Renal pelvis (tissue), 12 donors: ENCODE data around the gene CD276. TPM values are rescaled to one million over a fixed set of nuclear protein-coding genes. Genes with fewer than 3 reads are reported as not detected.
"Not testable (repeated sequence)": the region's sequence is repeated elsewhere in the genome, so short reads cannot be mapped to it uniquely, and the experiment has no call there.

Source experiments
- DNase-seq: peaks from one replicate; pipeline ENCODE4 v3.0.0-alpha.2; 2013
- long read RNA-seq, 16 experiments: transcript quantifications; one replicate each; lab custom pipeline, GENCODE V29; 2026
- polyA plus RNA-seq, 3 donors: library from polyadenylated mRNA; unstranded; fragments of 120-200 nt; gene quantifications; one replicate each; pipeline ENCODE4 v1.2.1, GENCODE V29; 2013; ENCODE audit not compliant: insufficient read length in 3 of 3

Gene CD276
- 100 to 1,000 TPM; 156 to 198 (median 175) TPM for polyA plus RNA-seq
- long read RNA-seq, donor 1, transcript CD276-202 (10 exons, 3,469 nt) = major isoform, 8 of 15 reads
- long read RNA-seq, donor 1, partial matches to known transcripts = 5 of 15 reads
- long read RNA-seq, donor 1, other reads (novel, unspliced or antisense) = 0 of 15 reads
- long read RNA-seq, donor 2, transcript CD276-202 (10 exons, 3,469 nt) = major isoform, 16 of 23 reads
- long read RNA-seq, donor 2, partial matches to known transcripts = 7 of 23 reads
- long read RNA-seq, donor 2, other reads (novel, unspliced or antisense) = 0 of 23 reads
- long read RNA-seq, donor 3, transcript CD276-202 (10 exons, 3,469 nt) = major isoform, 10 of 21 reads
- long read RNA-seq, donor 3, partial matches to known transcripts = 6 of 21 reads
- long read RNA-seq, donor 3, other reads (novel, unspliced or antisense) = 0 of 21 reads
- long read RNA-seq, donor 4, transcript CD276-202 (10 exons, 3,469 nt) = major isoform, 12 of 183 reads
- long read RNA-seq, donor 4, partial matches to known transcripts = 158 of 183 reads
- long read RNA-seq, donor 4, other reads (novel, unspliced or antisense) = 13 of 183 reads
- long read RNA-seq, donor 5, partial matches to known transcripts = 10 of 19 reads
- long read RNA-seq, donor 5, other reads (novel, unspliced or antisense) = 0 of 19 reads
- long read RNA-seq, donor 6, transcript CD276-202 (10 exons, 3,469 nt) = major isoform, 10 of 19 reads
- long read RNA-seq, donor 6, partial matches to known transcripts = 6 of 19 reads
- long read RNA-seq, donor 6, other reads (novel, unspliced or antisense) = 0 of 19 reads
- long read RNA-seq, donor 7, transcript CD276-202 (10 exons, 3,469 nt) = major isoform, 12 of 29 reads
- long read RNA-seq, donor 7, partial matches to known transcripts = 12 of 29 reads
- long read RNA-seq, donor 7, other reads (novel, unspliced or antisense) = 0 of 29 reads
- long read RNA-seq, donor 8, transcript CD276-202 (10 exons, 3,469 nt) = major isoform, 7 of 79 reads
- long read RNA-seq, donor 8, partial matches to known transcripts = 70 of 79 reads
- long read RNA-seq, donor 8, other reads (novel, unspliced or antisense) = 0 of 79 reads
- long read RNA-seq, donor 9, transcript CD276-202 (10 exons, 3,469 nt) = major isoform, 14 of 35 reads
- long read RNA-seq, donor 9, partial matches to known transcripts = 17 of 35 reads
- long read RNA-seq, donor 9, other reads (novel, unspliced or antisense) = 0 of 35 reads
- long read RNA-seq, donor 10, transcript CD276-202 (10 exons, 3,469 nt) = major isoform, 14 of 26 reads
- long read RNA-seq, donor 10, partial matches to known transcripts = 8 of 26 reads
- long read RNA-seq, donor 10, other reads (novel, unspliced or antisense) = 0 of 26 reads
- long read RNA-seq, donor 11, transcript CD276-202 (10 exons, 3,469 nt) = major isoform, 6 of 28 reads
- long read RNA-seq, donor 11, partial matches to known transcripts = 18 of 28 reads
- long read RNA-seq, donor 11, other reads (novel, unspliced or antisense) = 0 of 28 reads
- long read RNA-seq, donor 12, transcript CD276-202 (10 exons, 3,469 nt) = major isoform, 22 of 33 reads
- long read RNA-seq, donor 12, partial matches to known transcripts = 9 of 33 reads
- long read RNA-seq, donor 12, other reads (novel, unspliced or antisense) = 0 of 33 reads
- long read RNA-seq, donor 13, partial matches to known transcripts = 10 of 15 reads
- long read RNA-seq, donor 13, other reads (novel, unspliced or antisense) = 0 of 15 reads
- long read RNA-seq, donor 14 = 0 reads
- long read RNA-seq, donor 15 = 0 reads
- long read RNA-seq, donor 16, transcript CD276-202 (10 exons, 3,469 nt) = major isoform, 6 of 34 reads
- long read RNA-seq, donor 16, partial matches to known transcripts = 25 of 34 reads
- long read RNA-seq, donor 16, other reads (novel, unspliced or antisense) = 0 of 34 reads

DNA sequence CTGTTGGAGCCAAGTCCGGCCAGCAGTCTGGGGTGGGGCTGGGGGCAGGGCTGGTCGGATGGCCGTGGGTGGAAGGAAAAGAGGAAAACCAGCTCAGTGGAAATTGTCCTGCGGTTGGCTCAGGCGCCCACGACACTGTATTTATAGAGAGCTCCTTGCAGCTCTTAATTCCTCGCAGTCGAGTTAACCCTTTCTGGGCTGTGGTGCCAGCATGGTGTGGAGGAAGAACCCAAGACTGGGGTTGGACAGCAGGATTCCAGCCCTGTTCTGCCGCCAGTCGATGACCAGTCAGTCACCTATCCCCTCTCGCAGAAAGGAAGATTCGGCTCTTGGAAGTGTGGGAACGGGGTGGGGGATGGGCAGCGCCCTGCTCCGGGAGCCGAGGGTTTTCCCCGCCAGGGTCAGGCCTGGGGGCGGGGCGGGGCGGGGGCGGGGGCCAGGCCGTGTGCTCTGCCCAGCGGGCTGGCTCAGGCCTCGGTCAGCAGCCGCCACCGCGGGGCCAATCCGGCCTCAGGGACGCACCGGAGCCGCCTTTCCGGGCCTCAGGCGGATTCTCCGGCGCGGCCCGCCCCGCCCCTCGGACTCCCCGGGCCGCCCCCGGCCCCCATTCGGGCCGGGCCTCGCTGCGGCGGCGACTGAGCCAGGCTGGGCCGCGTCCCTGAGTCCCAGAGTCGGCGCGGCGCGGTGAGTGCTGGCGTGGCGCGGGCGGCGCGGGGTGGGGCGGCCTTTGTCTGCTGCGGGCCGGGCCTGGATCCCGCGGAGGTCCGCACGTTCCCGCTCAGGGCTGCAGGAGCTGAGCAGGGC lies at the start of gene CD276:
TSS of gene CD276 (plus strand) at position 607 of the 804 bp plus-strand sequence. CDS start 15,257 bp downstream, outside the sequence.
- peak; percentile 57 for DNase-seq

DNA sequence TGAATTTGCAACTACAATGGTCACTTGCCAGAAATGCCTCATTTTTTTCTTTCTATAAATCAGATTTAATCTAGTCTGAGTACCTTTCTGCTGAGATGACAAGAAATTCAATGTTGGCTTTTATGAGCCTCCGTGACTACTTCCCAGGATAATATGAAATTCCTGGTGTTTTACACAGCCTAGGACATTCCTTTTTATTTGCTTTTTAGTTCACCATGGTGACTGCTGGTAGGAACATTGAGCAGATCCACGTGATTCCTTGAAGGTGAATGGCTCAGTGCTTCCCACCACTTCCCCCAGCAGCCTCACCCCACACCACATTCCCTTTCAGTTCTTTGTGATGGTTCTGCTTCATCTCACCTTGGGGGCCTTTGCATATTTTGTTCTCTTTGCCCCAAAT lies 46.7 kb upstream of the CD276 start:
- peak; percentile 45 for DNase-seq

GRCh38 chr15:73639464-73639863 lies 44.7 kb upstream of the CD276 start:
- not testable (repeated sequence) for DNase-seq

DNA sequence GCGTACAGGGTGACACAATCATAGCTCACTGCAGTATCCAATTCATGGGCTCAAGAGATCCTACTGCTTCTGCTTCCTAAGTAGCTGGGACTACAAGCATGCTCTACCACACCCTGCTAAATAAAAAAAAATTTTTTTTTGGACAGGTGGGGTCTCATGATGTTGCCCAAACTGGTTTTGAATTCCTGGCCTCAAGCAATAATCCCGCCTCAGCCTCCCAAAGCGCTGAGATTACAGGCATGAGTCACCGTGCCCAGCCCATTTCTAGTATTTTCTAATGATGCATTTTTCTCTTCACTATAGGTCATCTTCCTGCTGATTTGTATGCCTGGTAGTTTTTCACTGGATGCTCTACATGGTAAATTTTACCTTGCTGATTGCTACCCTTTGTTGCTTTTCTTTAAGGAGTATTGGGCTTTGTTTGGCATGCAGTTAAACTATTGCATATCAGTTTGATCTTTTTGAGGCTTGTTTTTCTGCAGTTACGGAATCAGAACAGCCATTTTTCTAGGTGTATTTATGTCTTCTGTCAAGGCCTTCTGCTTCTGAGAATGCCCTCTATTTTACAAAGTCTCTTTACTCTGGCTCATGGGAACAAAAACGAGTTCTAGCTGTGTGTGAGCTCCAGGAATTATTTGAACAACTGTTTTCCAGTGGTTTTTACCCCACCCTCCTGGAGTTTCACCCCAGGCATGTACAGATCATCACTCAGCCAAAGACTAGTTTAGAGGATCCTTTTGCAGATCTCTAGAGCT lies 36.7 kb upstream of the CD276 start:
- no peak for DNase-seq

- no peak for DNase-seq
Observed at GRCh38 chr15:73648014-73648295, 36.2 kb upstream of the CD276 start.

GRCh38 chr15:73650416-73651126 lies 33.6 kb upstream of the CD276 start:
- no peak for DNase-seq

DNA sequence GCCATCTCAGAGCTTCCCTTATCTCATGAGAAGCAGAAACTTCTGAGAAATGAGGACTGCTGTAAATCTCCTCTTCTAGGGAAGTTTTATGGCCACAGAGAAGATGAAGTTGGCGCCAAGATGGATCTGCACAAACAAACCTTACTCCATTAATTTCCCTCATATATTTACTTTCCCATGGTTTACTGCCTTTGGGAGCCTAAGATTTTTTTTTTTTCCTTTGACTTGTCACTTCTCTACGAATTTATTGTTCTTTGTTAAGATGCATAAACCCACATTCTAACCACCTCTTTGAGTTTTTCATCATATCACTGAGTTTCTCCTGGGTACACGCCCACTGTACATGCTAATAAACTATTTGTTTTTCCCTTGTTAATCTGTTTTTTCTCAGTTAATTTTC lies 29.5 kb upstream of the CD276 start:
- no peak for DNase-seq

- no peak for DNase-seq
Observed at GRCh38 chr15:73655724-73656123, 28.5 kb upstream of the CD276 start.

DNA sequence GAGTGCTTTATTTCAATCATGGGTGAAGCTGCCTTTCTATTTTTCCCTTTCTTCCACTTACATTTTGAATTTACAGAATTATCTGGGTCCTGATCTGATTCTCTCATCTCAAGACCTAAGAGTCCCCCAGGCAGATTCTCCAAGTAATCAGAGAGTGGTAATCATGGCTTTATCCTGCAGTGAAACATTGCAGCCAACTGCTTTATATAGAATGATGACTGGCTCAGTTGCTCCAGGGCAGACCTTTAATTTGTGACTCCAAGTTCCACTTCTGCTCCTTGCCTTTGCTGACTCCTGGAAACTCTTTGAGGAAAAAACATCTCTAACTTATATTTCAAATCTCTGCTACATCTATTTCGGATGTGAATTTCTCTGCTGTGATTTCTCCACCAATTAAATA lies 25.5 kb upstream of the CD276 start:
- no peak for DNase-seq

DNA sequence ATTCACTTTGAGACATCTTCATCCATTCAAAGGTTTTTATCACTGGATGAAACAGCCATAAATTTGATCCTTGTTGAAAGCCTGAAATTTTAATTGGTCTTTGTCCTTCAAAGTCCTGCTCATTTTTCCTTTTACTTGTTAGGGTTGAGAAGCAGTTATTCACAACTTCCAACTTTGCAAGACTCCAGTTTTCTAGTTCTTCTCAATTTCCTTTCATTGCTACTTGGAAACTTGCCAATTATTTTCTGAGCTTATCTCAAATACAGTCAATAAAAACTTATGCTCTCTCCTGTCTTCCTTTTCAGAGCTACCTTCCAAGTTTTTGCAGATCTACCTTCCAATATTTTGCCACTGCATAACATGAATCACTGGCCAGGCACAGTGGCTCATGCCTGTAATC lies 23.7 kb upstream of the CD276 start:
- DNase-seq = no peak

GRCh38 chr15:73674587-73674986 lies 9.6 kb upstream of the CD276 start:
- no peak for DNase-seq

DNA sequence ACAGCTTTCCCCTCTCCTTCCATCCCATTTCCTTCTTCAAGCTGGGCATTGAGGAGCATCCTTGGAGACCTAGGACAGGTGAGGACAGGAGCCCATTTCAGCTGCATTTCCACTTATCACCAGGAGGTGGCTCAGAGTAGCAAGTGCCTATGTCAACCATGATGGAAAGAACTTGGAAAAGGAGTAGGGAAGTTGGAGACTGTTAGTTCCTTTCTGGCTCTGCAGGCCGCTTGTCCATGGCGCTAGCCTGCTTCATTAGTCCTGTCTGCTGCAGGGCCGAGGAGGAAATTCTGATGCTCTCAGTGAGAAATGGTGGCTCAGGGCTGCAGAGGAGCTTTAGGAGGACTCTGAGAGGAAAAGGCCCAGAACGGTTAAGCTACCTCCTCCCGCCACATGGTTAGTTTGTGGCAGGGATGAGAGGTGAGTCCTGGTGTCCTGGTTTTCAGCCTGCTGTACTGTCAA lies 7.0 kb upstream of the CD276 start:
- DNase-seq = no peak

DNA sequence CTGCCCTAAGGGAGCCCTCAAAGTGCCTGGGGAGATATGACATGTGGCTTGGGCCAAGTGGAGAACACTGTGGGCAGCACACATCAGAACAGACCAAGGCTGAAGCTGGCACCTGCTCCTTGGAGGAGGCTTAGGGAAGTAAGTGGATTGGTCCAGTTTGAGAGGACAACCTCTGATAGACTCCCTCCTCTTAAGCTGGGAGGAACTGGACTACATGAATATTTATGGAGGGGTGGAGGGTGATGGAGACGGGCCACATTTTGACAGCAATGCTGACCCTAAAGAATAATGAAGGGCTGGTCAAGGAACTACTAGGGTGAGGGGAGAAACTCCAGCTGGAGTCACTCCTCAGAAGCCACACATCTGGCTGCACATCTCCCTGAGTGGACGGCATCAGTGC lies 6.5 kb upstream of the CD276 start:
- DNase-seq = no peak

- no peak for DNase-seq
Observed at GRCh38 chr15:73678498-73678897, 5.7 kb upstream of the CD276 start.

- DNase-seq = no peak
Observed at GRCh38 chr15:73679180-73679579, 5.0 kb upstream of the CD276 start.

GRCh38 chr15:73679964-73680363 lies 4.2 kb upstream of the CD276 start:
- DNase-seq = no peak

DNA sequence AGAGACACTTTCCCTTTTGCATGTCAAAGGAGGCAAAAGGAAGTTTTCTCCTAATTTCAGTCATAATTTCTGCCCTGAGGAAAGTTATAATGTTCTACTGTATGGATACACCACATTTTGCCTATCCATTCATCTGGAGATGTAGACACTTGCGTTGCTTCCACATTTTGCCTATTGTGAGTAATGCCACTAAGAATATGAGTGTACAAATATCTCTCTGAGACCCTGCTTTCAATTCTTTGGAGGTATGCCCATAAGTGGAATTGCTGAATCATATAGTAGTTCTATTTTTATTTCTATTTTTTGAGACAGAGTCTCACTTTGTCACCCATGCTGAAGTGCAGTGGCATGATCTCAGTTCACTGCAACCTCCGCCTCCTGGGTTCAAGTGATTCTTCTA lies 3.6 kb upstream of the CD276 start:
- DNase-seq = no peak

DNA sequence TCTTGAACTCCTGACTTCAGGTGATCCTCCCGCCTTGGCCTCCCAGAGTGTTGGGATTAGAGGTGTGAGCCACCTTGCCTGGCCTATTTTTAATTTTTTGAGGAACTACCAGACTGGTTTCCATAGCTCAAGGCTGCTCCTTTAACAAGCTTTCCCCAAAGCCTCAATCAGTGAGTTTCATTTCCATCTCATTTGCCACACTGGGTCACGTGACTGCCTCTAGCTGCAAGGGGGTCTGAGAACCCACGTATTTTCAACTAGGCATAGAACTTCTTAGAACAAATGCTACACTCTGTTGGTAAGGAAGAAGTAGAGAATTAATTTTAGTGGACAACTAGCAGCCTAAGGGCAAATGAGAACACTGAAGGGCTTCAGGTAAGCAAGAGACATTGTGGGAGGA lies 3.1 kb upstream of the CD276 start:
- DNase-seq = no peak
